Trophoblast cell (in vitro differentiated cells and primary cell): Measurements from ENCODE around the gene LYPD6B.

Experiments used
- DNase-seq, 2 donors: peaks; one replicate each; pipeline ENCODE4 v3.0.0-alpha.2; 2016
- H2AFZ ChIP-seq: 2 replicates; pipeline ENCODE4 v1.6.1; 2013; ENCODE audit warnings: low read length, moderate library complexity, mild to moderate bottlenecking; ENCODE audit not compliant: insufficient read depth, poor library complexity
- H2AK5ac ChIP-seq: 2 replicates; pipeline ENCODE4 v1.6.1; 2013; ENCODE audit warnings: mild to moderate bottlenecking, low read length
- H2BK120ac ChIP-seq: 2 replicates; pipeline ENCODE4 v1.6.1; 2013; ENCODE audit warnings: low read length, mild to moderate bottlenecking, moderate library complexity; ENCODE audit not compliant: insufficient read depth, poor library complexity
- H2BK12ac ChIP-seq: 2 replicates; pipeline ENCODE4 v1.6.1; 2013; ENCODE audit warnings: mild to moderate bottlenecking, low read length, moderate library complexity
- H2BK5ac ChIP-seq: 2 replicates; pipeline ENCODE4 v1.6.1; 2013; ENCODE audit warnings: low read length, low read depth, moderate library complexity, mild to moderate bottlenecking; ENCODE audit not compliant: poor library complexity
- H3K14ac ChIP-seq: 2 replicates; pipeline ENCODE4 v1.6.1; 2013; ENCODE audit warnings: mild to moderate bottlenecking, low read length
- H3K18ac ChIP-seq: 2 replicates; pipeline ENCODE4 v1.6.1; 2013; ENCODE audit warnings: mild to moderate bottlenecking, low read length
- H3K23ac ChIP-seq: 2 replicates; pipeline ENCODE4 v1.6.1; 2013; ENCODE audit warnings: low read length
- H3K27ac ChIP-seq: 2 replicates; pipeline ENCODE4 v1.5.1; 2013; ENCODE audit warnings: low read depth, mild to moderate bottlenecking, inconsistent platforms, low read length, moderate library complexity
- H3K27me3 ChIP-seq: 2 replicates; pipeline ENCODE4 v1.6.1; 2013; ENCODE audit warnings: inconsistent platforms, mild to moderate bottlenecking, low read length, moderate library complexity; ENCODE audit not compliant: insufficient read depth
- H3K36me3 ChIP-seq, 2 experiments: 1 replicate in 1 of 2; 2 replicates in 1 of 2; pipeline ENCODE4 v1.6.1; 2013; ENCODE audit warnings: low read length in 2 of 2, mild to moderate bottlenecking in 2 of 2, moderate library complexity in 1 of 2; ENCODE audit not compliant: insufficient read depth in 2 of 2, control insufficient read depth in 1 of 2
- H3K4ac ChIP-seq: 2 replicates; pipeline ENCODE4 v1.6.1; 2013; ENCODE audit warnings: low read depth, mild to moderate bottlenecking, low read length, moderate library complexity
- H3K4me1 ChIP-seq, 2 experiments: 1 replicate in 1 of 2; 2 replicates in 1 of 2; pipeline ENCODE4 v1.6.1; 2013; ENCODE audit warnings: low read length in 2 of 2, mild to moderate bottlenecking in 2 of 2, moderate library complexity in 1 of 2; ENCODE audit not compliant: insufficient read depth in 2 of 2, control insufficient read depth in 1 of 2
- H3K4me2 ChIP-seq: 2 replicates; pipeline ENCODE4 v1.6.1; 2013; ENCODE audit warnings: inconsistent platforms, mild to moderate bottlenecking, low read length, moderate library complexity
- H3K4me3 ChIP-seq: 2 replicates; pipeline ENCODE4 v1.5.1; 2013; ENCODE audit warnings: mild to moderate bottlenecking, low read depth, low read length, inconsistent platforms
- H3K79me1 ChIP-seq: one replicate; pipeline ENCODE4 v1.6.1; 2013; ENCODE audit warnings: low read length
- H3K79me2 ChIP-seq: 2 replicates; pipeline ENCODE4 v1.6.1; 2013; ENCODE audit warnings: low read length, mild to moderate bottlenecking; ENCODE audit not compliant: control insufficient read depth, insufficient read depth, poor library complexity
- H3K9ac ChIP-seq: 2 replicates; pipeline ENCODE4 v1.6.1; 2013; ENCODE audit warnings: mild to moderate bottlenecking, low read length
- H3K9me3 ChIP-seq: 2 replicates; pipeline ENCODE4 v1.6.1; 2013; ENCODE audit warnings: low read depth, mild to moderate bottlenecking, control low read depth, inconsistent platforms, low read length; ENCODE audit not compliant: insufficient read depth
- H4K12ac ChIP-seq: 2 replicates; pipeline ENCODE4 v1.6.1; 2013; ENCODE audit warnings: low read depth, mild to moderate bottlenecking, low read length, moderate library complexity
- H4K8ac ChIP-seq: 2 replicates; pipeline ENCODE4 v1.6.1; 2013; ENCODE audit warnings: low read depth, mild to moderate bottlenecking, low read length, moderate library complexity
- H4K91ac ChIP-seq: one replicate; pipeline ENCODE4 v1.6.1; 2013; ENCODE audit warnings: low read depth, mild to moderate bottlenecking, low read length, moderate library complexity
- WGBS: extraction: QIAGEN DNeasy Blood & Tissue Kit; methylation state at CpG from one replicate; pipeline ENCODE4 v1.1.7; 2013; ENCODE audit warnings: missing lambda C conversion rate; ENCODE audit not compliant: insufficient read length, insufficient coverage; ENCODE audit errors: extremely low coverage; 5-methylcytosine and 5-hydroxymethylcytosine counted together

LYPD6B gene

DNA sequence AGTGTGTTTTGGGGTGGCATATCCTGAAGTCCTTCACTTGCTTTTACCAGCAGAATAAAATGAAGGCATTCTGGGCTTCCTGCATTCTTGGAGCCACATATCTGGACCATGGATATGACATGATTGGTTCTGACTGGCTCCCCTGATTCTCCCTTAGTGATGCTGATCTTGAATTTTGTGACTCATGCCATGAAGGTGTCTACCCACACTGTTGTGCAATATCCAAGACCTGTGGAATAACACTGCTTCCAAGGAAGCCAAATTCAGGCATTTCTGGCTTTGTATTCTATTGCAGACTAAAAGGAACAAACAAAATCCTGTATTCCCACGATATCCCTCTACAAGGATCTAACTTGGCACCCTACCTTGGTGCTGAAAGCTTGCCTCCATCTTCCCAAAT, 125.8 kb downstream of the LYPD6B start:
- Histone ChIP-seq H3K79me1 (peaks cover 39% of the 10 kb centered on the region), H3K23ac (no peak overlapping the region), H3K4me2 (no peak overlapping the region), H3K9ac (no peak overlapping the region), H3K4me1 (peaks cover 32 to 49% of the 10 kb centered on the region in 2 experiments), H4K8ac (no peak overlapping the region), H2BK12ac (peak overlapping the region; percentile 27), H3K27ac (no peak overlapping the region), H3K4me3 (no peak overlapping the region), H2BK5ac (no peak overlapping the region), H3K4ac (no peak overlapping the region), H3K14ac (no peak overlapping the region), H3K9me3 (no peaks in the 10 kb centered on the region), H4K12ac (no peak overlapping the region), H3K36me3 (no peaks in the 10 kb centered on the region), H3K27me3 (no peaks in the 10 kb centered on the region), H3K79me2 (peaks cover 2% of the 10 kb centered on the region), H4K91ac (no peak overlapping the region), H3K18ac (no peak overlapping the region), H2AK5ac (no peak overlapping the region), H2AFZ (no peak overlapping the region), H2BK120ac (no peak overlapping the region)
- peak; percentile 32 to 77 for DNase-seq
- no CpG with 5 or more reads among the region's 1 CpG for WGBS

- H2AFZ ChIP-seq, result no peak overlapping the region
- H3K4me1 ChIP-seq, result peaks cover 32 to 49% of the 10 kb centered on the region in 2 experiments
- H3K18ac ChIP-seq, result peak overlapping the region; percentile 68
- H3K27me3 ChIP-seq, result no peaks in the 10 kb centered on the region
- peaks cover 2% of the 10 kb centered on the region for H3K79me2 ChIP-seq
- H2BK5ac ChIP-seq, result no peak overlapping the region
- H4K8ac ChIP-seq, result peak overlapping the region; percentile 29
- peak overlapping the region; percentile 48 for H3K14ac ChIP-seq
- H3K36me3 ChIP-seq, result no peaks in the 10 kb centered on the region
- DNase-seq, result no peak
- H2BK12ac ChIP-seq, result peak overlapping the region; percentile 86
- no peak overlapping the region for H3K9ac ChIP-seq
- H2BK120ac ChIP-seq, result peak overlapping the region; percentile 57
- H2AK5ac ChIP-seq, result peak overlapping the region; percentile 52
- peak overlapping the region; percentile 33 for H3K4ac ChIP-seq
- H4K12ac ChIP-seq, result no peak overlapping the region
- no peak overlapping the region for H3K27ac ChIP-seq
- H3K23ac ChIP-seq, result no peak overlapping the region
- peaks cover 39% of the 10 kb centered on the region for H3K79me1 ChIP-seq
- no peak overlapping the region for H3K4me3 ChIP-seq
- H4K91ac ChIP-seq, result peak overlapping the region; percentile 83
- no peaks in the 10 kb centered on the region for H3K9me3 ChIP-seq
- no peak overlapping the region for H3K4me2 ChIP-seq
Observed at GRCh38 chr2:149164827-149165226, 126.3 kb downstream of the LYPD6B start.

GRCh38 chr2:149167001-149167780, 128.7 kb downstream of the LYPD6B start:
- Histone ChIP-seq H4K8ac (peak overlapping the region; percentile 73), H3K4me2 (no peak overlapping the region), H3K27ac (peak overlapping the region; percentile 86), H3K27me3 (no peaks in the 10 kb centered on the region), H3K9me3 (no peaks in the 10 kb centered on the region), H3K36me3 (peaks cover 0 to 1% of the 10 kb centered on the region in 2 experiments), H2BK12ac (peak overlapping the region; percentile 95), H3K79me2 (peaks cover 2% of the 10 kb centered on the region), H3K4ac (peak overlapping the region; percentile 42), H3K18ac (peak overlapping the region; percentile 95), H2BK120ac (peak overlapping the region; percentile 93), H3K9ac (no peak overlapping the region), H2AFZ (no peak overlapping the region), H3K79me1 (peaks cover 36% of the 10 kb centered on the region), H3K14ac (peak overlapping the region; percentile 52), H4K91ac (peak overlapping the region; percentile 94), H3K4me3 (no peak overlapping the region), H2AK5ac (peak overlapping the region; percentile 94), H4K12ac (no peak overlapping the region), H3K23ac (no peak overlapping the region), H3K4me1 (peaks cover 27 to 37% of the 10 kb centered on the region in 2 experiments), H2BK5ac (peak overlapping the region; percentile 87)
- no peak for DNase-seq
- WGBS, result no CpG with 5 or more reads among the region's 5 CpGs

DNA sequence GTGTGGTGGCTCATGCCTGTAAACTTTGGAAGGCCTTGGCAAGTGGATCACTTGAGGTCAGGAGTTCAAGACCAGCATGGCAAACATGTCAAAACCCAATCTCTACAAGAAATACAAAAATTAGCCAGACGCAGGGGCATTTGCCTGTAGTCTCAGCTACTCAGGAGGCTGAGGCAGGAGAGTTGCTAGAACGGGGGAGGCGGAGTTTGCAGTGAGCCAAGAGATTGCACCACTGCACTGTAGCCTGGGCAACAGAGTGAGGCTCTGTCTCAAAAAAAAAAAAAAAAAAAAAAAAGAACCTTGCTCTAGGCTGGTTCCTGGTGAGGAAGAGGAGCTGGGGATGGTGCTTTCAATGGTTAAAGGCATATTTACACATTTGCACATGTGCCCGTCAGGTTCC, 129.4 kb downstream of the LYPD6B start:
- H3K79me1 ChIP-seq, result peaks cover 37% of the 10 kb centered on the region
- no peak overlapping the region for H4K12ac ChIP-seq
- DNase-seq, result no peak
- peak overlapping the region; percentile 54 for H2BK5ac ChIP-seq
- H3K27me3 ChIP-seq, result no peaks in the 10 kb centered on the region
- H3K36me3 ChIP-seq, result peaks cover 2 to 3% of the 10 kb centered on the region in 2 experiments
- peak overlapping the region; percentile 83 for H3K18ac ChIP-seq
- peak overlapping the region; percentile 82 for H3K14ac ChIP-seq
- H3K4me2 ChIP-seq, result no peak overlapping the region
- H2AFZ ChIP-seq, result no peak overlapping the region
- peaks cover 4% of the 10 kb centered on the region for H3K79me2 ChIP-seq
- no peak overlapping the region for H3K23ac ChIP-seq
- H2BK12ac ChIP-seq, result peak overlapping the region; percentile 25
- peak overlapping the region; percentile 89 for H2BK120ac ChIP-seq
- H3K4me1 ChIP-seq, result peaks cover 25 to 32% of the 10 kb centered on the region in 2 experiments
- peak overlapping the region; percentile 56 for H3K4ac ChIP-seq
- H3K9me3 ChIP-seq, result no peaks in the 10 kb centered on the region
- WGBS, result no CpG with 5 or more reads among the region's 4 CpGs
- H2AK5ac ChIP-seq, result peak overlapping the region; percentile 89
- peak overlapping the region; percentile 99 for H3K27ac ChIP-seq
- H3K4me3 ChIP-seq, result no peak overlapping the region
- peak overlapping the region; percentile 81 for H4K91ac ChIP-seq
- H3K9ac ChIP-seq, result no peak overlapping the region
- peak overlapping the region; percentile 6 for H4K8ac ChIP-seq
